GM12874 (cell line): ENCODE measurements around the gene WASHC4.

Experiments
- TF ChIP-seq, protein P1 (sequence below): IDR thresholded peaks from 2 replicates; pipeline ENCODE4 v1.5.1; 2011; ENCODE audit warnings: low read depth, mild to moderate bottlenecking, control low read depth, low read length, moderate library complexity; ENCODE audit not compliant: insufficient read depth

The WASHC4 gene

GRCh38 chr12:105192624-105193225 is 85.2 kb downstream of the WASHC4 start:
- TF ChIP-seq, protein P1, sequence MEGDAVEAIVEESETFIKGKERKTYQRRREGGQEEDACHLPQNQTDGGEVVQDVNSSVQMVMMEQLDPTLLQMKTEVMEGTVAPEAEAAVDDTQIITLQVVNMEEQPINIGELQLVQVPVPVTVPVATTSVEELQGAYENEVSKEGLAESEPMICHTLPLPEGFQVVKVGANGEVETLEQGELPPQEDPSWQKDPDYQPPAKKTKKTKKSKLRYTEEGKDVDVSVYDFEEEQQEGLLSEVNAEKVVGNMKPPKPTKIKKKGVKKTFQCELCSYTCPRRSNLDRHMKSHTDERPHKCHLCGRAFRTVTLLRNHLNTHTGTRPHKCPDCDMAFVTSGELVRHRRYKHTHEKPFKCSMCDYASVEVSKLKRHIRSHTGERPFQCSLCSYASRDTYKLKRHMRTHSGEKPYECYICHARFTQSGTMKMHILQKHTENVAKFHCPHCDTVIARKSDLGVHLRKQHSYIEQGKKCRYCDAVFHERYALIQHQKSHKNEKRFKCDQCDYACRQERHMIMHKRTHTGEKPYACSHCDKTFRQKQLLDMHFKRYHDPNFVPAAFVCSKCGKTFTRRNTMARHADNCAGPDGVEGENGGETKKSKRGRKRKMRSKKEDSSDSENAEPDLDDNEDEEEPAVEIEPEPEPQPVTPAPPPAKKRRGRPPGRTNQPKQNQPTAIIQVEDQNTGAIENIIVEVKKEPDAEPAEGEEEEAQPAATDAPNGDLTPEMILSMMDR = no peak

GRCh38 chr12:105194947-105195346 is 87.4 kb downstream of the WASHC4 start:
- TF ChIP-seq, protein P1 = no peak

DNA sequence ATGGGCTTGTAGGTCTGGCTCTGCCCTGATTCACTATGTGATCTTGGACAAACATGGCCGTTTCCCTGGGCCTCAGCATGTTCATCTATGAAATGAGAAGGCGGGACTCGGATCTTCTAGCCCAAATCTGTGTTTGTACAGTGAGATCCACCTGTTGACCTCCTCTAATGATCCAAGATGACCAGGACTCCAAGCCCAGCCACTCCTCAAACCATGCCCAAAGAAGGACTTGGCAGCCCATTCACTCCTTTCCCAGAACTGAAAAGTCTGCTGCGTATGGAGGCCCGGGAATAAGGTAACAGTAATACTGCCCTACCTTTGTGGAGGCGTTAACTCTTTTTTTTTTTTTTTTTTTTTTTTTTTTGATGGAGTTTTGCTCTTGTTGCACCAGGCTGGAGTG is 88.6 kb downstream of the WASHC4 start:
- TF ChIP-seq, protein P1 = no peak

GRCh38 chr12:105198961-105199360 is 91.4 kb downstream of the WASHC4 start:
- TF ChIP-seq, protein P1 = no peak

DNA sequence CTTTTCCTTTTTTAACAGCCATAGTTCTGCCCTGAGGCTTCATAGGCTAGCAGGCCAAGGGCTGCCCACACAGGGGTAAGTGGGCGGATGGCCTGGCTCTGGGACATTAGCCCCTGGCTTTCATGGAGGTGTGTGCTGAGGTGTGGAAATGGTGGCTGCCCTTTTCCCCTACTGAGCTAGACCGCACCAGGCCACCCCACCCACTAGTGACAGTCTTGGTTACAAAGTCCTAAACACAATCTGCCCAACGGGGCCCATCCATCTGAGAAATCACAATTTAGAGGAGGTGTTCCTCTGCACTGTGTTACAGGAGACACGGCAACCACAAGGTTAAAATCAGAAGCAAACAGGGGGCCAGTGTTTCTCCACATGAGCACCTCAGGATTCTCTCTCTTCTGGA is 92.9 kb downstream of the WASHC4 start:
- TF ChIP-seq, protein P1 = no peak

GRCh38 chr12:105201299-105201698 is 93.8 kb downstream of the WASHC4 start:
- TF ChIP-seq, protein P1 = no peak

GRCh38 chr12:105202202-105202601 is 94.7 kb downstream of the WASHC4 start:
- TF ChIP-seq, protein P1 = no peak
